ENCODE results near the gene ITPR2. TPM values are rescaled to one million over a fixed set of nuclear protein-coding genes. Genes with fewer than 3 reads are reported as not detected.

Gene ITPR2
- total RNA-seq, 3 donors from 2014 or later (not counting 1 experiment from before 2014, with no cell fraction given), result 59.1 to 70.7 (median 68.2) TPM

DNA sequence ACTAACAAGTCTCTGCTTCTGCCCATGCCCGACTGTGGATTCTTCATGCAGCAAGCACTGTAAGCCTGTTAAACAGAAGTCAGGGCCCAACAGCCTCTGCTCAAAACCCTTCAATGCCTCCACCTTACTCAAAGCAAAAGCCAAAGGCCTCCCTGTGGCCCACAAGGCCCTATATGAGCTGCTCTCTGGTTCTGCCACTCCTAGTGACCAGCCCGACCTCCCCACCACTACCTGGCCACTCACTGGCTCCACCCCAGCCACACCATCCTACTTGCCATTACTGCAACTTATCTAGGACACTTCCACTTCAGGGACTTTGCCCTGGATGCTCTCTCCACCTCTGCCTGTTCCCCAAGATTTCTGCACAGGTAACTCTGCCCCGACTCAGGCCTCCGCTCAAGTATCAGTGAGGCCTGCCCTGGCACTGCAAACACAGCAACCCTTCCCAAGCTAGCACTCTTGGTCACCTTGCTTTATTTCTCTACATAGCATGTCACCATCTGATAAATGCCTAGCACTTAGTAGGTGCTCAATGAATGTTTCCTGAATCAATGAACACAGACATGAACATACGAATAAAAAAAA is 88.9 kb downstream of the ITPR2 start:
- H3K27ac ChIP-seq (ENCODE audit: low read length), result no peak overlapping the region
- no peak for ATAC-seq
- Mint-ChIP-seq H3K4me3 (no peak overlapping the region), H3K36me3 (no peaks in the 10 kb centered on the region), H3K9me3 (no peaks in the 10 kb centered on the region), H3K27me3 (ENCODE audit: low read depth in 2 of 2) (no peaks in the 10 kb centered on the region), H3K4me1 (peaks cover 52 to 58% of the 10 kb centered on the region in 2 donors), H3K27ac (peak overlapping the region in 1 of 2 donors; percentile 37)
- intact Hi-C loops (cut with micrococcal nuclease), result no loop called here
- TF ChIP-seq, protein P1, sequence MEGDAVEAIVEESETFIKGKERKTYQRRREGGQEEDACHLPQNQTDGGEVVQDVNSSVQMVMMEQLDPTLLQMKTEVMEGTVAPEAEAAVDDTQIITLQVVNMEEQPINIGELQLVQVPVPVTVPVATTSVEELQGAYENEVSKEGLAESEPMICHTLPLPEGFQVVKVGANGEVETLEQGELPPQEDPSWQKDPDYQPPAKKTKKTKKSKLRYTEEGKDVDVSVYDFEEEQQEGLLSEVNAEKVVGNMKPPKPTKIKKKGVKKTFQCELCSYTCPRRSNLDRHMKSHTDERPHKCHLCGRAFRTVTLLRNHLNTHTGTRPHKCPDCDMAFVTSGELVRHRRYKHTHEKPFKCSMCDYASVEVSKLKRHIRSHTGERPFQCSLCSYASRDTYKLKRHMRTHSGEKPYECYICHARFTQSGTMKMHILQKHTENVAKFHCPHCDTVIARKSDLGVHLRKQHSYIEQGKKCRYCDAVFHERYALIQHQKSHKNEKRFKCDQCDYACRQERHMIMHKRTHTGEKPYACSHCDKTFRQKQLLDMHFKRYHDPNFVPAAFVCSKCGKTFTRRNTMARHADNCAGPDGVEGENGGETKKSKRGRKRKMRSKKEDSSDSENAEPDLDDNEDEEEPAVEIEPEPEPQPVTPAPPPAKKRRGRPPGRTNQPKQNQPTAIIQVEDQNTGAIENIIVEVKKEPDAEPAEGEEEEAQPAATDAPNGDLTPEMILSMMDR (IDR thresholded peaks at IDR 0.05), result no peak
- H3K27me3 ChIP-seq (ENCODE audit: control insufficient read depth, insufficient read depth, low read length), result no peaks in the 10 kb centered on the region
- DNase-seq, result no peak
- no peak overlapping the region for H3K4me3 ChIP-seq (ENCODE audit: low read length)
- WGBS (ENCODE audit: insufficient coverage), result 93% methylated on average over 4 of the region's 5 CpGs
- no peaks in the 10 kb centered on the region for H3K36me3 ChIP-seq (ENCODE audit: control insufficient read depth, insufficient read depth, low read length)
- no peaks in the 10 kb centered on the region for H3K9me3 ChIP-seq (ENCODE audit: control insufficient read depth, insufficient read depth, low read length)
- H3K4me1 ChIP-seq (ENCODE audit: control insufficient read depth, insufficient read depth, low read length), result peaks cover 4% of the 10 kb centered on the region

DNA sequence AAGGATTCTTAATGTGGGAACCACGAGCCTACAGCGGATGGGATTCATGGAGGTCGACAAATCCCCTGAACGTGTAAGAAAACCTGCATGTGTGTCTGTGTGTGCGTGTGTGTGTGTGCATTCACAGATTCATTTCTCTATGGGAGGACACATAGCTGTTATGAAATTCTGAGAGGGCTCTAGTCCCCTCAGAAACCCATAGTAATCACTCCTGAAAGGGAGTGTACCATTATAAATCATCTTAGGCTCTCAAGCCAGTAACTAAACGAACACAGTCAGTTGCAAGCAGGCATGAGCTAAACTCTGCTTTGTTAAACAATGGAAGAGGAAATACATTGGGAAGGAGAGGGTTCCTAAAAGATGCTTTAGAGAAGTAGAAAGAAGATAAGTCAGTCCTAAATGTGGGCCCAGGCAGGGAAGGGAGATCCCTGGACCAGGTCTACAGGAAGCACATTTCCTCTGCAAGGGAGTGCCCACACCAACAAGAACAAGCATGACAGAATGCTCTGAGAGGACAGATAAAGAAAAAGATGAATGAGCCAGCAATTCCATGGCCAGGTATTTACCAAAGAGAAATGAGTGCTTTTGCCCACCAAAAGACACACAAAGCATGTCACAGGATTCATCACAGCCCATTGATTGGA is 91.3 kb downstream of the ITPR2 start:
- no peaks in the 10 kb centered on the region for H3K4me1 ChIP-seq (ENCODE audit: control insufficient read depth, insufficient read depth, low read length)
- H3K9me3 Mint-ChIP-seq, result peaks cover 2 to 4% of the 10 kb centered on the region in 2 donors
- ATAC-seq (no peak), DNase-seq (no peak)
- no peaks in the 10 kb centered on the region for H3K36me3 ChIP-seq (ENCODE audit: control insufficient read depth, insufficient read depth, low read length)
- WGBS (ENCODE audit: insufficient coverage), result 90% methylated on average over 6 of the region's 6 CpGs
- no peak overlapping the region for H3K27ac ChIP-seq (ENCODE audit: low read length)
- H3K27ac Mint-ChIP-seq, result no peak overlapping the region
- no peak overlapping the region for H3K4me3 Mint-ChIP-seq
- no peaks in the 10 kb centered on the region for H3K36me3 Mint-ChIP-seq
- H3K27me3 ChIP-seq (ENCODE audit: control insufficient read depth, insufficient read depth, low read length), result no peaks in the 10 kb centered on the region
- peaks cover 32 to 46% of the 10 kb centered on the region in 2 donors for H3K4me1 Mint-ChIP-seq
- intact Hi-C loops (cut with micrococcal nuclease), result no loop called here
- H3K27me3 Mint-ChIP-seq (ENCODE audit: low read depth in 2 of 2), result no peaks in the 10 kb centered on the region
- no peaks in the 10 kb centered on the region for H3K9me3 ChIP-seq (ENCODE audit: control insufficient read depth, insufficient read depth, low read length)
- TF ChIP-seq, protein P1 (IDR thresholded peaks at IDR 0.05), result no peak
- H3K4me3 ChIP-seq (ENCODE audit: low read length), result no peak overlapping the region

DNA sequence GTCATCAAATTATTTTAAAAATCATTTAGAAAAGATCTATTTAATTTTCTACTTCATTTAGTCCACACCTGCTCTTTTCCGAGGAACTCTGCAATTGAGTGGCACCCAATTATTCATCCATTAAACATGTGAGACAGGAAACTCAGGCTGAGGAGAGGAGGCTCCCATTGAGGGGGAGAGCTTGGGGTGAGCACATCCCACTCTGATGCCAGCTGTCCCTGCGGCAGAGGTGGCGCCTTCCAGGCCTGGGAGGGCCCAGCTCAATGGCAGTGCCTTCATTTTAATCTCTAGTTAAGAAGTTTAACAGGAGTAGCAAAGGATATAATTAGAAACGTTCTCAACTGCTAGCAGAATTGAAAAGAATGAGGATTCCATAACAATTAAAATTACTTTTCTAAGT is 92.0 kb downstream of the ITPR2 start:
- H3K27ac ChIP-seq (ENCODE audit: low read length), result no peak overlapping the region
- H3K4me1 ChIP-seq (ENCODE audit: control insufficient read depth, insufficient read depth, low read length), result no peaks in the 10 kb centered on the region
- DNase-seq, result no peak
- Mint-ChIP-seq H3K9me3 (peaks cover 2 to 4% of the 10 kb centered on the region in 2 donors), H3K4me1 (peaks cover 28 to 40% of the 10 kb centered on the region in 2 donors), H3K4me3 (no peak overlapping the region), H3K27me3 (ENCODE audit: low read depth in 2 of 2) (no peaks in the 10 kb centered on the region), H3K27ac (no peak overlapping the region), H3K36me3 (no peaks in the 10 kb centered on the region)
- no peaks in the 10 kb centered on the region for H3K36me3 ChIP-seq (ENCODE audit: control insufficient read depth, insufficient read depth, low read length)
- no peak overlapping the region for H3K4me3 ChIP-seq (ENCODE audit: low read length)
- WGBS (ENCODE audit: insufficient coverage), result 96% methylated on average over 2 of the region's 4 CpGs
- H3K27me3 ChIP-seq (ENCODE audit: control insufficient read depth, insufficient read depth, low read length), result no peaks in the 10 kb centered on the region
- TF ChIP-seq, protein P1 (IDR thresholded peaks at IDR 0.05), result no peak
- intact Hi-C loops (cut with micrococcal nuclease), result no loop called here
- H3K9me3 ChIP-seq (ENCODE audit: control insufficient read depth, insufficient read depth, low read length), result no peaks in the 10 kb centered on the region
- ATAC-seq, result no peak
